ENCODE data around the gene CHRND. TPM values are rescaled to one million over a fixed set of nuclear protein-coding genes. Genes with fewer than 3 reads are reported as not detected.

The CHRND gene
- total and polyA plus RNA-seq, 2 of the 4 experiments (the other 2 are of a cell fraction): not detected

DNA sequence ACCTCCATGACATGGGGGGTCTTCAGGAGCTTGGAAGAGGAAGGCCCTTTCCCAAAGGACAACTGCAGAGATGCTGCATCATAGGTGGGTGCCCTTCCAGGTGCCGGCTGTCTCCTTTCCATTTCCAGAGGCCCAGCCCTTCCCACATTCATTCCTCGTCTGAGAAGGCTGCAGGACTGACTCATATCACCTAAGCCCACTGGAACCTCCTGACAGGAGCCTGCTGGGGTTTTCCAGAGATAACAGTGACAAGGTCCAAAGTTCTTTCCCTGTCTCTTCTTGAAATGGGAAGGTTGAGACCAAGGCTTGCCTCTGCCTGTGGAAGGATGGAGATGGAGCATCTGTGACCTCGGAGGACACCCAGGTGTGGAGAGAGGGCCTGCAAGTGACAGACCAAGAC, 9.4 kb upstream of the CHRND start:
- no peak overlapping the region for H3K4ac ChIP-seq (ENCODE audit: low read depth, low read length)
- no peaks in the 10 kb centered on the region for H3K36me3 ChIP-seq (ENCODE audit: control insufficient read depth, insufficient read depth, low read length)
- H4K20me1 ChIP-seq (ENCODE audit: insufficient read depth, low read length): no peaks in the 10 kb centered on the region
- TF ChIP-seq MAZ (IDR thresholded peaks at IDR 0.05; ENCODE audit: borderline replicate concordance, low read depth, low read length) (no peak), POLR2A (IDR thresholded peaks at IDR 0.05; ENCODE audit: low read depth, low read length) (no peak), FOS (IDR thresholded peaks at IDR 0.05; ENCODE audit: low read depth, low read length) (no peak)
- TF ChIP-seq, protein P1, sequence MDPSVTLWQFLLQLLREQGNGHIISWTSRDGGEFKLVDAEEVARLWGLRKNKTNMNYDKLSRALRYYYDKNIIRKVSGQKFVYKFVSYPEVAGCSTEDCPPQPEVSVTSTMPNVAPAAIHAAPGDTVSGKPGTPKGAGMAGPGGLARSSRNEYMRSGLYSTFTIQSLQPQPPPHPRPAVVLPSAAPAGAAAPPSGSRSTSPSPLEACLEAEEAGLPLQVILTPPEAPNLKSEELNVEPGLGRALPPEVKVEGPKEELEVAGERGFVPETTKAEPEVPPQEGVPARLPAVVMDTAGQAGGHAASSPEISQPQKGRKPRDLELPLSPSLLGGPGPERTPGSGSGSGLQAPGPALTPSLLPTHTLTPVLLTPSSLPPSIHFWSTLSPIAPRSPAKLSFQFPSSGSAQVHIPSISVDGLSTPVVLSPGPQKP (IDR thresholded peaks at IDR 0.05; ENCODE audit: borderline replicate concordance, low read depth, low read length): no peak
- TF ChIP-seq, protein P2, sequence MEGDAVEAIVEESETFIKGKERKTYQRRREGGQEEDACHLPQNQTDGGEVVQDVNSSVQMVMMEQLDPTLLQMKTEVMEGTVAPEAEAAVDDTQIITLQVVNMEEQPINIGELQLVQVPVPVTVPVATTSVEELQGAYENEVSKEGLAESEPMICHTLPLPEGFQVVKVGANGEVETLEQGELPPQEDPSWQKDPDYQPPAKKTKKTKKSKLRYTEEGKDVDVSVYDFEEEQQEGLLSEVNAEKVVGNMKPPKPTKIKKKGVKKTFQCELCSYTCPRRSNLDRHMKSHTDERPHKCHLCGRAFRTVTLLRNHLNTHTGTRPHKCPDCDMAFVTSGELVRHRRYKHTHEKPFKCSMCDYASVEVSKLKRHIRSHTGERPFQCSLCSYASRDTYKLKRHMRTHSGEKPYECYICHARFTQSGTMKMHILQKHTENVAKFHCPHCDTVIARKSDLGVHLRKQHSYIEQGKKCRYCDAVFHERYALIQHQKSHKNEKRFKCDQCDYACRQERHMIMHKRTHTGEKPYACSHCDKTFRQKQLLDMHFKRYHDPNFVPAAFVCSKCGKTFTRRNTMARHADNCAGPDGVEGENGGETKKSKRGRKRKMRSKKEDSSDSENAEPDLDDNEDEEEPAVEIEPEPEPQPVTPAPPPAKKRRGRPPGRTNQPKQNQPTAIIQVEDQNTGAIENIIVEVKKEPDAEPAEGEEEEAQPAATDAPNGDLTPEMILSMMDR (conservative IDR thresholded peaks at IDR 0.05; ENCODE audit: low read depth, low read length): no peak
- H3K56ac ChIP-seq (ENCODE audit: extremely low read depth, insufficient read depth, low read length): no peak overlapping the region
- no peak overlapping the region for H2AFZ ChIP-seq (replicated peaks; ENCODE audit: low read length, poor library complexity)
- POLR2A ChIA-PET (ENCODE audit: unreplicated experiment): no interaction called here
- BruUV-seq (replicated peaks): no TSS peak
- no peaks in the 10 kb centered on the region for H3K9me1 ChIP-seq (ENCODE audit: insufficient read depth, low read length)
- H3K4me3 ChIP-seq (ENCODE audit: insufficient read depth, low read depth, low read length): no peak overlapping the region
- no peak overlapping the region for H3K14ac ChIP-seq (replicated peaks; ENCODE audit: low read depth, low read length)
- H3K79me1 ChIP-seq (ENCODE audit: low read depth in 1 of 2, low read length in 2 of 2): no peaks in the 10 kb centered on the region
- no peak overlapping the region for H2AK9ac ChIP-seq (replicated peaks; ENCODE audit: low read depth, low read length, poor library complexity)
- H3K27me3 ChIP-seq (ENCODE audit: control insufficient read depth, insufficient read depth, low read length): peaks cover 60% of the 10 kb centered on the region
- no peak overlapping the region for H3K9ac ChIP-seq (ENCODE audit: low read depth, low read length)
- in situ Hi-C loops (cut with MboI; ENCODE audit: low sequenced_read_pairs): no loop called here
- H4K8ac ChIP-seq (ENCODE audit: low read depth in 2 of 2, low read length in 2 of 2): no peak overlapping the region
- CTCF ChIA-PET: no interaction called here
- H2BK15ac ChIP-seq (ENCODE audit: low read depth, low read length): no peak overlapping the region
- no peak overlapping the region for H2BK120ac ChIP-seq (ENCODE audit: low read depth, low read length)
- no peak overlapping the region for H3K4me2 ChIP-seq (ENCODE audit: low read depth, low read length)
- ATAC-seq (ENCODE audit: low read depth): no peak
- H2BK5ac ChIP-seq (ENCODE audit: low read depth, low read length, poor library complexity, severe bottlenecking): no peak overlapping the region
- H3K4me1 ChIP-seq (ENCODE audit: control insufficient read depth, insufficient read depth, low read length): no peaks in the 10 kb centered on the region
- H4K91ac ChIP-seq (ENCODE audit: insufficient read depth, low read depth, low read length): no peak overlapping the region
- no peaks in the 10 kb centered on the region for H3K9me3 ChIP-seq (ENCODE audit: control insufficient read depth, insufficient read depth, low read length)
- DNase-seq: no peak
- H3K23ac ChIP-seq (ENCODE audit: low read depth, low read length): no peak overlapping the region
- WGBS, 2 experiments (ENCODE audit: extremely low coverage in 2 of 2, insufficient read length in 1 of 2): no CpG with 5 or more reads among the region's 3 CpGs
- dilution Hi-C loops (cut with HindIII; ENCODE audit: low sequenced_read_pairs, unreplicated experiment): no loop called here
- intact Hi-C loops (cut with micrococcal nuclease): no loop called here
- no peak overlapping the region for H2BK20ac ChIP-seq (ENCODE audit: low read depth, low read length)
- no peak overlapping the region for H3K27ac ChIP-seq (ENCODE audit: insufficient read depth, low read length)
- H3K18ac ChIP-seq (ENCODE audit: low read depth, low read length): no peak overlapping the region
- H4K5ac ChIP-seq (ENCODE audit: low read depth, low read length): no peak overlapping the region
- H2AK5ac ChIP-seq (ENCODE audit: low read depth, low read length): no peak overlapping the region
